GM21360 (cell line): ENCODE data around the gene HOTAIR.

Source experiments
- ATAC-seq: cut with Tn5 transposase; IDR thresholded peaks from one replicate; pipeline ENCODE4 v1.9.1; 2021; ENCODE audit warnings: mild to moderate bottlenecking, moderate library complexity; ENCODE audit not compliant: unreplicated experiment

Gene HOTAIR

GRCh38 chr12:53988541-53989226 is 13.9 kb upstream of the HOTAIR start:
- no peak for ATAC-seq

GRCh38 chr12:53987787-53988230 is 13.1 kb upstream of the HOTAIR start:
- no peak for ATAC-seq

DNA sequence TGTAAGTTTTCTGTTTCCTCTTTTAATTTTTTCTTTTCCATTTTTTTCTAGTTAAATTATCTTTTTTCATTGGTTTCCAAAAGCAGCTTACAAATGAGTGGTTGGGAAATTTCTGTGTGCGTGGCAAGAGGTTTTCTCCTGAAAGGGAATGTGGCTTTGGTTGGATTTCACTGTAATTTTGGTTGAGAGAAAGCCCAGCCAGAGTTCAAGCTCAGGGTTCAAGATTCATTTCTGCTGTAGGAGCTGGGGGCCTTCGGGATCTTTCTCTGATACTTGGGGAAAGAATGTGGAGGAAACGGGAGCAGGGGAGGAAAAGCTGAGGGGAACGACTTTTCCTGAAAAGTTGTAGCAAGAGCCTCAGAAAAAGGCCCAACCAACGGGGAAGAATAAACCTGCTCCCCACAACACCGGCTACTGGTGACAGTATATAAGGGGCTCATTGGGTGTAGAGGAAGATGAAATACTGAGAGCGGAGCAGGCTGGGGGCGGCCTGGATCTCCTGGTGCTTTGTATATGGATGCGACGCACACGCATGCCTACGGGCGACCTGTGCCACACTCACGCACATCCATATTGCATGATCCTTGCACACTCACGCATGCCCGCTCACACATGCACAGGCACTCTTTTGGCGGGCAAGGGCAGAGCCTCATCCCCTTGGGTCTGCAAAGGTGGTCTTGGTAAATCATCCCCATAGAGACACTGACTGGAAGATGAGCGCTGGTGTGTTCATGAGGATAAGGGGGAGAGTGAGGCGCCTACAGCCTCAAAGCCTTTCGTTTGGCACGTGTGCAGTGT is 12.1 kb upstream of the HOTAIR start:
- ATAC-seq = no peak

DNA sequence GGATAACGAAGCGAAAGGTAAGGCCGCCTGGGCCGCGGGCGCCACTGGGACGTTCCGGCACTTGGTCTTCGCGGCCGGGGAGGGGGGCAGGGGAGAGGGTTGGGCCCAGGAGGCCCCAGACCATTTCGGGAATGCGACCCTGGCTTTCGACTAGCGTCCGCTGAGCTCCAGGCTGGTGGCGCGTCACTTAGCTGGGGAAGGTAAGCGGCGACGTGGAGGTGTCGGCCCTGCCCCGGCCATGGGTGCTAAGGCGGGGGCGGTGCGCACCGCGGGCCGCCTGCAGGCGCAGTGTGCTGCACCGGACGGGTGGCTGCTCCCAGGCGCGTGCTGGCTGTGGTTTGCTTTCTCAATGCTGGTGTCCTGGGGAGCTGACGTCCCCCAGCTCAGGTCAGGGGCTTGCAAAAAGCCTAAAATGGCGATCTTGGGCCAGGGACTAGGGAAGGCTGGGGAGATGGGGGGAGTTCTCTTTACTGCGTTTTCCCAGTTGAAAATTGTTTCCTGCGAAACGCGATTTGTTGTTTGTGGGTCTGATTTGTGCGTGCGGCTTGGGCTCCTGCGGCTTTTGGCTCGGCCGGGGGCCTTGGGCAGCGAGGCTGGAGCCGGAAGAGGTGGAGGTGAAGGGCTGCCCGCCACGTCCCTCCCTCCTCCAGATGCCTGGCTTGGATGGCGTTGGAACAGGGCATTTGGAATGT is 11.4 kb upstream of the HOTAIR start:
- no peak for ATAC-seq

DNA sequence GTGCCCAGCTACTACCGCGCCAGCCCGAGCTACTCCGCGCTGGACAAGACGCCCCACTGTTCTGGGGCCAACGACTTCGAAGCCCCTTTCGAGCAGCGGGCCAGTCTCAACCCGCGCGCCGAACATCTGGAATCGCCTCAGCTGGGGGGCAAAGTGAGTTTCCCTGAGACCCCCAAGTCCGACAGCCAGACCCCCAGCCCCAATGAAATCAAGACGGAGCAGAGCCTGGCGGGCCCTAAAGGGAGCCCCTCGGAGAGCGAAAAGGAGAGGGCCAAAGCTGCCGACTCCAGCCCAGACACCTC is 10.9 kb upstream of the HOTAIR start:
- no peak for ATAC-seq

DNA sequence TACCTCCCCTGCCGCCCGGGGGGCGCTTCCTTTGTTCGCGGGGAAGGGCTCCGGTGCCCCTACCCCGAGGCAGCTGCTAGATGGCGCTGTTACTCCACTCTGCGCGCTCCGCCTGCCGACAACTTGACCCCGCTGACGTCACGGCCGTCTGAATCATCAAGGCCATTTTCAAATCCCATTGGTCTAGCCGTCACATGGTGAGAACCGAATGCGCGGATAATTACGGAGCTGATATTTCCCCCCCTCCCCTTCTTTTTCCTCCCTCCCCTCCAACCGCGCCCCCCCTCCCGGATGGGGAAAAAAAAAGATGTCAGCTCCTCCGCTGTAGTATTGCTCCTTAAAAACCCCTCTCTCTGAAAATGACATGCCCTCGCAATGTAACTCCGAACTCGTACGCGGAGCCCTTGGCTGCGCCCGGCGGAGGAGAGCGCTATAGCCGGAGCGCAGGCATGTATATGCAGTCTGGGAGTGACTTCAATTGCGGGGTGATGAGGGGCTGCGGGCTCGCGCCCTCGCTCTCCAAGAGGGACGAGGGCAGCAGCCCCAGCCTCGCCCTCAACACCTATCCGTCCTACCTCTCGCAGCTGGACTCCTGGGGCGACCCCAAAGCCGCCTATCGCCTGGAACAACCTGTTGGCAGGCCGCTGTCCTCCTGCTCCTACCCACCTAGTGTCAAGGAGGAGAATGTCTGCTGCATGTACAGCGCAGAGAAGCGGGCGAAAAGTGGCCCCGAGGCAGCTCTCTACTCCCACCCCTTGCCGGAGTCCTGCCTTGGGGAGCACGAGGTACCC is 10.3 kb upstream of the HOTAIR start, which contains the start of gene HOXC10:
TSS of gene HOXC10 (plus strand) at position 246 of the 791 bp plus-strand sequence. CDS start at position 360, 114 bp downstream.
- peak; percentile 56 for ATAC-seq

DNA sequence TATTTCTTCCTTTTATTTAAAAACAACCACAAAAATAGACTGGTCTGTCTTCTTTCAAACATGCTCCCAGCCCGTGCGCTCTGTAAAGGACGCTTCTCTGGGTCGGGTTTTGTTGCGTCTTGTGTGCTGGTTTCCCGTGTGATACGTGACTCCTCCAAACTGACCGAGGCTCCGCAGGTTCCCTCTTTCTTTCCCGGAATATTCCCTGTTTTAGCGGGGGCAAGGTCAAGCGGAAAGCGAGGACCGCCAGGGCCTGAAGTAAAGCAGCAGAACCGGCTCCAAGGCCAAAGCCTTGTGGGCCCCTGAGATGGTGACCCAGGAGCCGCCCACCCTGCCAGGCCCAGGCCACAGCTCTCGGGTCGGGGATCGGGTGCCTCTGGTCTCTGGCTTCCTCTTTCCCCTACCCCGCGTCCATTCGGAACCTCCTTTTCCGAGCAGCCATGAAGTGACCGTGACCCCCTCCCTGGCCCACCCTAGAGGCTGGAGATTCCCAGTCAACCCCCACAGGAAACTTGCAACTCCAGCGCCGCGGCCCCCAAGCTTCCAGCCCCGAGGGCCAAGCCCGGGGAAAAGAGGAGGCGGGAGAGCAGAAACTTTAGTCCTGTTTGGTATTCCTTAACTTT is 9.3 kb upstream of the HOTAIR start:
- no peak for ATAC-seq

GRCh38 chr12:53983568-53983949 is 8.8 kb upstream of the HOTAIR start:
- no peak for ATAC-seq

DNA sequence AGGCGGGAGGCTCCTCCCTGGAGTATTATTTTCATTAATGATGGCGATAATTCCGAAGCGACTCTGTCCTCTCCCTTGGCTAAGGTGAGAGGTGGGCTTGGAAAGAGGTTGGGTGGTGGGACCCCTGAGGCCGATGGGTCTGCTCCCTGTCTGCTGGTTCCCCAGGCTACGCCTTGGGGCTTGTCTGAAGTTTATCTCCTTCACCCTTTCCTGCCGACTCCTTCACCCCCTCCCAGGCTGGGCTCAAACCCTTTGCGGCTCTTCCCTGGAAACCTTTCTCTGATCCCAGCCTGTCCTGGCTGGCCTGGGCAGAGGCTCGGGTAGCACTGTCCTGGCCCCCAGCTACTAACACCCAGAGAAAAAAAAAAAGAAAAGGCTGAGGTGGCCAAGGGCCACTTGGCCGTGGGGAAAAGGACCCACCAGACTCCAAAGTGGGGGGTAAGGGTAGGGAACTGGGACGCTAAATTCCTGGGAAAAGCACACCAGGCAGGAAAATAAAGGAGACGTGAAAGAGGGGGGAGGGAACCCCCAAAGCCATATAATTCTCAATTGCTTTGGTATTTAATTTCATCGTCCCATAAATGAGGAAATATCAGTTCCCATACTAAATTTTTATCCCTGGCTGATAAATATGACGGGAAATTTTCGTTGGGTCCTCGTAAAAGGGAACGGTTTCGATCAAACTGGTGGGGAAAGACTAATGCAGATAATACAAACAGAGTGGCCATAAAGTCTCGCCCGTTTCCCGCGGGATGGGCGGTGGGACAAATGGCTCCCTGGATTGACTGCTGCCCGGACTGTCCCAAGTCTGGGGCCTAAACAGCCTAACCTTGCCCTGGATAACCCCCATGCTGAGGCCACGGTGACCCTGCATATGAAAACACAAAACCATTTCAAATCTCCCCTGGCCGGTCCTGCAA is 8.2 kb upstream of the HOTAIR start:
- no peak for ATAC-seq

- no peak for ATAC-seq
These were observed 7.1 kb upstream of the HOTAIR start for GRCh38 chr12:53981634-53982565.

- ATAC-seq = no peak
These were observed 6.2 kb upstream of the HOTAIR start for GRCh38 chr12:53980802-53981496.

DNA sequence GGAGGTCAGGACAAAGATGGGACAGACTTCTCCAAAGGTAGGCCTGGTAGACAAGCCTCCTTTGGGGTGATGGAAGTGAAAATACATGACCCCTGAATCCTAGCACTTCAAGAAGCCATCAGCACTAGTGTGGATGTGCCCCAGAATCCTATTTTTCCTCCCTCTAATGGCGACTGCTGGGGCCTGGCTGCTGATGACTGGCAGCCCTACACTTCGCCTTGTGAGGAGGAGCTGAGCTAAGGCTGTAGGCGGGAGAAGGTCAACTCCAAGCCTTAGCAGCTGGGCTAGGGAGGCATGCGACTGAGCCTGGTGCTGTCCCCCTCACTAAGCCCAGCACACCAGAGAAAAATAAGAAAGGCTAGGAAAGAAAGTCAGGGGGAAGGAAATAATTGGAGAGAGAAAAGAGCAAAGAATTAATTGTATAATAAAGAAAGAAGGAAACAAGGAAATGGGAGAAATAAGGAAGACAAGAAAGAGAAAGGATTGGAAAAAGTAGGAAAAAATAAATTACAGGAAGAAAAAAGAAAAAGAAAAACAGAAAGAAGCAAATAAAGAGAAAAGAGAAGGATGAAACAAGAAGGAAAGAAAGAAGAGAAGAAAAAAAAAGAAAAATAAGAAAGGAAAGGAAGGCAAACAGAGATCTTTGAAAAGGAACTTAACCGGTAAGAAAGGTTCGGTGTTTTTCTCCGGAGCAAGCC is 5.5 kb upstream of the HOTAIR start:
- no peak for ATAC-seq

GRCh38 chr12:53978477-53979356 is 4.0 kb upstream of the HOTAIR start:
- ATAC-seq = no peak

- no peak for ATAC-seq
These were observed 3.1 kb upstream of the HOTAIR start for GRCh38 chr12:53977596-53978445.

DNA sequence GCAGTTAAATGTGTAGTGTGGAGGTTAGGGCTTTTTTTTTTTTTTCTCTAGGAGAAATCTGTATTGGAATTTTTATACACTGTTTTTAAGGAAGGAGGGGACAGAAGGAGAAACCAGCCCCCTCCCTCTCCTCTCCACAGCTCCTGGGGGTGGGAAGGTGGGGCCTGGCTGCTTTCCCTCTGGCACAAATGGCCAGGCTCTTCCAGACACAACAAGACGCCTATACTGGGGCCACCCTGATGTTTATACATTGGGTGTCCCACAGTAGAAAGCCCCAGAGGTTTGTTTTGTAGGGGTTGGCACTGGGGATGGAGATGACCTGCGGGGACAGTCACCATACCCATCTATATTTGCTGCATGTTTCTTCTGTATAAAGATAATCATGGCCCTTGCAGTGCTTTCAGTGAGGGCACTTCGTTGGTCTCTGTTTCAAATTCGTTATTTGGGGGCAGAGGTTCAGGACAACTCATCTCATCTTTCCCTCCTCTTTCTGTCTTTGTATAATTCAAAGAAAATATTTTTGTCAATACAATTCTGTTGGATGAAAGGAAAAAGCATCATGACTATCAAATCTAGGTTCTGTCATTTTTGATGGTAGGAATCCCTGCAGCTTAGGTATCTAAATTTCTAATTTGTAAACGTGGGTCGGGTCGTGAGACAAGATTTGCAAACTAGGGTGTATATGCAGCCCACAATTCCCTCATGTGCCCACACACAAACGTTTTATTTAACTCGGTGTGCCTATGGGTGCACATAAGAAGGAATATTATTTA is 2.3 kb upstream of the HOTAIR start:
- ATAC-seq = no peak
